GM18505 (cell line): ENCODE data around the gene DLX5.

ENCODE experiments used
- ATAC-seq: cut with Tn5 transposase; IDR thresholded peaks from one replicate; pipeline ENCODE4 v1.9.1; 2021; ENCODE audit not compliant: unreplicated experiment
- POLR2A ChIP-seq: IDR thresholded peaks from 4 replicates; pipeline ENCODE4 v1.6.1; 2011; ENCODE audit warnings: borderline replicate concordance; ENCODE audit not compliant: insufficient read depth, insufficient read length; ENCODE audit errors: extremely low read depth

DLX5 gene

DNA sequence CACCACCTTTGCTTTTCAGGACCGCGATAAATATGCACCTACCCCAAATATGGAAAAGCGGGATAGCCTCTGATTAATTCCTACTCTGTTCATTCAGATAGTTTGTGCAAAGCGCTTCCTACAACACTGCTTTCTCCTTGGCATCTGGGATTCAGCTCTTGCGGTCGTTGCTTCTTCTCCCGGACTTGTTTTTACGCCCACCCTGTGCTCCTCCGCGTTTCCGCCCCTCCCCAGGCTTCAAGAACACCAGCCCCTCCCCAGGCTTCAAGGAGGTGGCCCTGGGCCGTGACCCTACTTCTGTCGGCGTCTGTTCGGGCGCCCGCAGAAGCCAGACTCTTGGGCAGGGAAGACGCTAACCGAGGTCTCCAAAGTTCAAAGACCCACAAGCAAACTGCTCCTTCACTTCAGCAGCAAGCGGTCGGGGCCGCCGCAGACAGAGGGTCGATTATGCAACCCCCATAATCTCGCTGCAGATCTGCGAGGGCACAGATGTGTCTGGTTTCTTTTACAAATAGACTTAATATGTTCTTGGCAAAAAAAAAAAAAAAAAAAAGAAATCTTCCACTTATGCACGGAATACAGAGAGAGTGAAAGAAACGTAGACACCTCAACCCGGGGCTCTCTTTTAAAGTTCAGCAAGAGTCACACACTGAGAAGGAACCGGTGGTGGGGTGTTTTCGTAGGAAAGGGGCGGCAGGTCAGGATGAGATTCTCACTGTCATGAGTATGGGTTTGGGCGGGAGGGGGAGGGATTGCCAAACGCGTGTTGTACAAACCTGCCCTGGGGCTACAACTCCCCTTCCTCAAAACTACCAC is 1.9 kb downstream of the DLX5 start:
- no peak for TF ChIP-seq POLR2A
- ATAC-seq: no peak

DNA sequence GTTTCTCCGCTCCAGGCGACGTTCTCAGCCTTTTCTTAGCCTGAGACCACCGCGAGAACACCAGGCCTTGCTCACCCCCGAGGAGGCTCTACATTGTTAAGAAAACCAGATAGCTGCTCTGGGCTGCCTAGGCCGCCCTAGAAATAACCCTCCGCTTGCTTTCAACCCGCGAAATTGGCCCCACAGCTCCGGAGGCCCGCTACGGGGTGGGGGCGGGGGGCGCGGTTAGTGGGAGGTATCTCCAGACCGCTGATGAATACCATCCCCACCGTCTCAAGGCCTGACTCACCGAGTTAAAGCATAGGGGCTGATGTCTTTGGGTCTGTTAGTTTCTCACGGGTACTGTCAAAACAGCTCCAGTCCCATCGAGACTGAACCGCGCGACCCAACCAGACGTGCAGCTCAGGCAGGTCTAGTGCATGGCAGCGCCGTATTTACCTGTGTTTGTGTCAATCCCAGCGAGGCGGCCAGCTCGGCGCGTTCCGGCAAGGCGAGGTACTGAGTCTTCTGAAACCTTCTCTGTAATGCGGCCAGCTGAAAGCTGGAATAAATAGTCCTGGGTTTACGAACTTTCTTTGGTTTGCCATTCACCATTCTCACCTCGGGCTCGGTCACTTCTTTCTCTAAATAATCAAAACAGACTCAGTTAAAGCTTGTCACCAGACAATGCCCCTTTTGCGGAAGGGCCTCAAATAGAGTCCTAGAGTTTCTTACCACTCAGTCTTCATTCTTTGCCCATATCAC is 2.7 kb downstream of the DLX5 start:
- no peak for ATAC-seq
- no peak for TF ChIP-seq POLR2A

DNA sequence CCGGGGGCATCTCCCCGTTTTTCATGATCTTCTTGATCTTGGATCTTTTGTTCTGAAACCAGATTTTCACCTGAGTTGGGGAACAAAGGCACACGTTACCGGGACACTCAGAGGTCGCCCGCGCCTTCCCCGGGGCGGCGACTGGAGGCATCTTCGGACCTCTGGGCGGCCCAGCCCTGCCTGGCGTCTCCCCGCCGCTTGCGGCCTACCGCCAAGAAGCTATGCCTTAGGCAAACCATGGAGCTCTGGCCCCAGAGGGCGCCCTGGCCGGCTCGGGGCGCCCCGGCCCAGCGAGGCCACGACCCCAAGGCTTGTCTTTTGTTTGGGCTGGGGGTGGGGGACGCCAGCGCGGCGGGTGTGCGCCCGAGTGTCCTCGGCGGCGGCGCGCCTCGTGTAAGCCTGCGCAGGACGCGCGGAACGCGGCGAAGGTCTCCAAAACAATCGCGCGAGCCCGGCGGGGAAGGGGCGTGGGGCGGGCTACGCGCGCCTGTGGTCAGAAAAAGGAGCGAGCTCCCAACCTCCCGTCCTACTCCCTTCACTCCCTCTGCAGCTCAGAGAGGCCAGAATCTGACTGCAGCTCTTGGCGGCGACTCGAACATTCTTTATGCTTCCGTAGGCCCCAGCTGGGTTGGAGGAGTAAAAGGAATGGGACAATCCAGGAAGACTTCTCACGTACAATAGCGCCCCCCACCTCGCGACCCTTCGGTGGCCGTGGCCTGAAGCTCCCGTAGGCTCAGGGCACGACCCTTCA is 3.5 kb downstream of the DLX5 start:
- ATAC-seq: no peak
- TF ChIP-seq POLR2A: no peak

DNA sequence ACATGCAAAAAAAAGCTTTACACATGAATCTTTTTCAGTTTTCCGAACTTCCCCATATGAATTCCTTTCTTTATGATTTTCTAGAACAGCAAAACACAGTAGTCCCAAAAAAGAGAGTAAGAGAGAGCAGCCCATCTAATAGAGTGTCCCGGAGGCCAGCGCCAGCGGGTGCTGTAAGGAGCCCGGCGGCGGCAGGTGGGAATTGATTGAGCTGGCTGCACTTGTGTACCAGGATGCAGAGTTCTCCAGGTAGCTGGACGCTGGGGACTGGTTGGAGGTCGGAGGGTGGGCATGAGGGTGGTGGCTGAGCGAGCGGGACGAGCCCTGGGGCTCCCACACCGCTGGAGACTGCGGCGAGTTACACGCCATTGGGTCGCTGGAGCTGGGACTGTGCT is 4.0 kb downstream of the DLX5 start:
- TF ChIP-seq POLR2A: no peak

GRCh38 chr7:97019710-97020225 is 4.9 kb downstream of the DLX5 start:
- no peak for TF ChIP-seq POLR2A
- no peak for ATAC-seq

More for the DNA sequence above, 4.0 kb downstream of the DLX5 start:
- ATAC-seq: no peak

GRCh38 chr7:97018791-97019531 is 5.7 kb downstream of the DLX5 start:
- no peak for ATAC-seq
- no peak for TF ChIP-seq POLR2A

GRCh38 chr7:97018126-97018601 is 6.5 kb downstream of the DLX5 start:
- no peak for TF ChIP-seq POLR2A
- ATAC-seq: no peak

GRCh38 chr7:97017192-97018125 is 7.2 kb downstream of the DLX5 start:
- ATAC-seq: no peak

GRCh38 chr7:97016381-97017191 is 8.0 kb downstream of the DLX5 start:
- no peak for ATAC-seq
- no peak for TF ChIP-seq POLR2A

More at GRCh38 chr7:97017192-97018125, 7.2 kb downstream of the DLX5 start:
- TF ChIP-seq POLR2A: no peak

DNA sequence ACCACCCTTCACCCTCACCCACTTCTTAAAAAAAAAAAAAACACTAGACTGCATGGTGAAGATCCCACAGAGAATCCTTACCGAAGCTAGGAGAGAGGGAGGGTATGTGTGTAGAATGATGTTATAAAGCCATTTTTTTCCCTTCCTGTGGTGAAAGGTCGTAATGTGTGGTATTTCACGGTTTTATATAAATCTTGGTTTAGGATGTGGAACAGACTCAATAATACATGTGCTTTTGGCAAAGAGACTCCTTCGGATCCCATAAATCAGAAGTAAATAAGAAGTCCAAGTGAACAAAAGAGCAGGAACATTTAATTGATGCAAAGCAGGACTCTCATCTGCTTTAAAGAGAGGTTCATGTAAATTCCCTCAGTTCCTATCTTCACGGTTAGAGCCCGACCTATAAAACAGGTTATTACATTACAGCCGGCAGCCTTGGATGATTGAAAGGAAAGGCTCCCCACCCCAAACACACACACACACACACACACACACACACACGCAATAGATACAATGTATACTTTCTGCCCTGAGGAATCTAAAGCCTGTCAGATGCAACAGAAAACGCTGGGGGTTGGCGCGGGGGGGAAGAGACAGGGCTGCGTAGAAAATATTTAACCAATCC is 8.8 kb downstream of the DLX5 start:
- no peak for TF ChIP-seq POLR2A
- no peak for ATAC-seq
